ENCODE measurements around the gene FBXO39. TPM values are rescaled to one million over a fixed set of nuclear protein-coding genes. Genes with fewer than 3 reads are reported as not detected.

Gene FBXO39
- total RNA-seq, 2 experiments from 2014 or later, result not detected

DNA sequence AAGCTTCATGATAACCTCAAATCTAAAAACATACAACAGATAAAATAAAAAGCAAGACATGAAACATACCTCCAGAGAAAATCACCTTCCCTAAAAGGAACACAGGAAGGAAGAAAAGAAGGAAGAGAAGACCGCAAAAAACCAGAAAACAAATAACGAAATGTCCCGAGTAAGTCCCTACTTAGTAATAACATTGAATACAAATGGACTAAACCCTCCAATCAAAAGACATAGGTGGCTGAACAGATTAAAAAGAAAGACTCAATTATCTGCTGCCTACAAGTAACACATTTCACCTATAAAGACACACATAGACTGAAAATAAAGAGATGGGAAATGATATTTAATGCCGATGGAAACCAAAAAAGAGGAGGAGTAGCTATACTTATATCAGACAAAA lies 6.2 kb downstream of the FBXO39 start:
- Histone ChIP-seq H3K9me3 (ENCODE audit: low read length) (no peaks in the 10 kb centered on the region), H3K27ac (ENCODE audit: low read depth, low read length, poor library complexity, severe bottlenecking) (no peak overlapping the region), H3K36me3 (ENCODE audit: insufficient read depth, low read length) (no peaks in the 10 kb centered on the region), H3K4me1 (ENCODE audit: insufficient read depth, low read length, poor library complexity, severe bottlenecking) (no peaks in the 10 kb centered on the region), H2AFZ (ENCODE audit: low read length) (no peak overlapping the region), H3K4me3 (ENCODE audit: low read depth, low read length, poor library complexity, severe bottlenecking) (no peak overlapping the region), H3K4me2 (ENCODE audit: low read length) (no peak overlapping the region), H4K20me1 (ENCODE audit: insufficient read depth, low read length) (no peaks in the 10 kb centered on the region), H3K9me2 (ENCODE audit: insufficient read depth, low read length) (no peaks in the 10 kb centered on the region), H3K79me2 (ENCODE audit: insufficient read depth, low read depth, low read length) (no peaks in the 10 kb centered on the region)
- BruUV-seq (replicated peaks), result no TSS peak
- TF ChIP-seq EZH2phosphoT487 (IDR thresholded peaks at IDR 0.05; ENCODE audit: borderline replicate concordance, low read depth, low read length), result no peak
- TF ChIP-seq, protein P1, sequence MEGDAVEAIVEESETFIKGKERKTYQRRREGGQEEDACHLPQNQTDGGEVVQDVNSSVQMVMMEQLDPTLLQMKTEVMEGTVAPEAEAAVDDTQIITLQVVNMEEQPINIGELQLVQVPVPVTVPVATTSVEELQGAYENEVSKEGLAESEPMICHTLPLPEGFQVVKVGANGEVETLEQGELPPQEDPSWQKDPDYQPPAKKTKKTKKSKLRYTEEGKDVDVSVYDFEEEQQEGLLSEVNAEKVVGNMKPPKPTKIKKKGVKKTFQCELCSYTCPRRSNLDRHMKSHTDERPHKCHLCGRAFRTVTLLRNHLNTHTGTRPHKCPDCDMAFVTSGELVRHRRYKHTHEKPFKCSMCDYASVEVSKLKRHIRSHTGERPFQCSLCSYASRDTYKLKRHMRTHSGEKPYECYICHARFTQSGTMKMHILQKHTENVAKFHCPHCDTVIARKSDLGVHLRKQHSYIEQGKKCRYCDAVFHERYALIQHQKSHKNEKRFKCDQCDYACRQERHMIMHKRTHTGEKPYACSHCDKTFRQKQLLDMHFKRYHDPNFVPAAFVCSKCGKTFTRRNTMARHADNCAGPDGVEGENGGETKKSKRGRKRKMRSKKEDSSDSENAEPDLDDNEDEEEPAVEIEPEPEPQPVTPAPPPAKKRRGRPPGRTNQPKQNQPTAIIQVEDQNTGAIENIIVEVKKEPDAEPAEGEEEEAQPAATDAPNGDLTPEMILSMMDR (conservative IDR thresholded peaks at IDR 0.05; ENCODE audit: low read length), result no peak
- ChIA-PET POLR2A (no interaction called here), CTCF (ENCODE audit: unreplicated experiment) (no interaction called here)
- intact Hi-C loops (cut with micrococcal nuclease; ENCODE audit: unreplicated experiment), result no loop called here
- no peak for DNase-seq (ENCODE audit: low spot score)

DNA sequence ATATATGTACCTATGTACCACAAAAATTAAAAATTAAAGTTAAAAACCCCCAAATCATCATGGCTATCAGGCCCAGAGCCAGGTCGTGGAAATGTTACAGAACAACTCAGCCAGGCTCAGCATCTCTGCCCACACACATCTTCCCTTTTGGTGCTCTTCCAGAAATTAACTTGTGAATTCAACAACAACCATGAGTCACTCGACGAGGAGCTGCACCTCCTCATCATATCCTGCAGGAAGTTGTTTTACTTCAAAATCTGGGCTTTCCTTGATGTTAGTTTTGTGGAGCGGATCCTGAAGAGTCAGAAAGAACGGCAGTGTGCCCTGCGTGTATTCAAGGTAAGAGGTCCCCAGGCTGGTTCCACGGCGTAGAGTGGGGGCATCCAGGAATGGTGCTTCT lies 10.6 kb downstream of the FBXO39 start:
- no peak for DNase-seq (ENCODE audit: low spot score)
- ChIA-PET CTCF (ENCODE audit: unreplicated experiment) (no interaction called here), POLR2A (no interaction called here)
- Histone ChIP-seq H3K9me2 (ENCODE audit: insufficient read depth, low read length) (no peaks in the 10 kb centered on the region), H3K36me3 (ENCODE audit: insufficient read depth, low read length) (no peaks in the 10 kb centered on the region), H3K27ac (ENCODE audit: low read depth, low read length, poor library complexity, severe bottlenecking) (no peak overlapping the region), H2AFZ (ENCODE audit: low read length) (no peak overlapping the region), H3K4me2 (ENCODE audit: low read length) (no peak overlapping the region), H3K79me2 (ENCODE audit: insufficient read depth, low read depth, low read length) (no peaks in the 10 kb centered on the region), H3K4me1 (ENCODE audit: insufficient read depth, low read length, poor library complexity, severe bottlenecking) (no peaks in the 10 kb centered on the region), H4K20me1 (ENCODE audit: insufficient read depth, low read length) (no peaks in the 10 kb centered on the region), H3K9me3 (ENCODE audit: low read length) (no peaks in the 10 kb centered on the region), H3K4me3 (ENCODE audit: low read depth, low read length, poor library complexity, severe bottlenecking) (no peak overlapping the region)
- intact Hi-C loops (cut with micrococcal nuclease; ENCODE audit: unreplicated experiment), result no loop called here
- no peak for TF ChIP-seq EZH2phosphoT487 (IDR thresholded peaks at IDR 0.05; ENCODE audit: borderline replicate concordance, low read depth, low read length)
- TF ChIP-seq, protein P1 (conservative IDR thresholded peaks at IDR 0.05; ENCODE audit: low read length), result no peak
- no TSS peak for BruUV-seq (replicated peaks)

DNA sequence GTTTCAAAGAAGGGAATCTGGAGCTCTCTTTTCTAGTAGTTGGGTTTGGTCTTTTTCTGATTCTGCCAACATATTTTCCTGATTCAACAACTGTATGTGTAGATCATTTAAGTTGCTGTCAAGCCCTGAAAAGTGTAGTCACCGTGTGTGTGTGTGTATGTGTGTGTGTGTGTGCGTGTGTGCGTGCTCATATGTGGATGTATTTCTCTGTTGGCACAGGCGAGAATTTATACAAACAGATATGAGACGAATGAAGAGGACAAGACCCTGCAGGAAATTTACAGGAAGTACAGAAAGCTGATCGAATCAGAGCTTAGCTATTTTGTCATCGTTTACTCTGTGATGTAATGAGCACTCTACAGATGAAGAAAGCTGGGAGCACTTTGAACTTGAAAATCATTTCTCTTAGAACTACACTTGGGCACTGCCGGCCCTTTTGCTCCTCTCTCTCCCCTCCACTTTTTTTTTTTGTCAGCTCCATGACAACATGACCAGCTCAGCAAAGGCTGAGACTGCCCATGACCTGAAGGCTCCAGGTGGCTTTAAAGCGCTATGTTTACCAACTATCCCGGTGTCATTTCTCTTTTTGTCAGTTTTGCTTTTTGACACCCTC lies 11.2 kb downstream of the FBXO39 start:
- no peaks in the 10 kb centered on the region for H3K36me3 ChIP-seq (ENCODE audit: insufficient read depth, low read length)
- intact Hi-C loops (cut with micrococcal nuclease; ENCODE audit: unreplicated experiment), result no loop called here
- no peaks in the 10 kb centered on the region for H3K9me2 ChIP-seq (ENCODE audit: insufficient read depth, low read length)
- H3K79me2 ChIP-seq (ENCODE audit: insufficient read depth, low read depth, low read length), result no peaks in the 10 kb centered on the region
- H3K4me3 ChIP-seq (ENCODE audit: low read depth, low read length, poor library complexity, severe bottlenecking), result no peak overlapping the region
- no peak for DNase-seq (ENCODE audit: low spot score)
- ChIA-PET POLR2A (no interaction called here), CTCF (ENCODE audit: unreplicated experiment) (no interaction called here)
- H3K27ac ChIP-seq (ENCODE audit: low read depth, low read length, poor library complexity, severe bottlenecking), result no peak overlapping the region
- no peak overlapping the region for H3K4me2 ChIP-seq (ENCODE audit: low read length)
- H2AFZ ChIP-seq (ENCODE audit: low read length), result no peak overlapping the region
- no peaks in the 10 kb centered on the region for H3K9me3 ChIP-seq (ENCODE audit: low read length)
- no peaks in the 10 kb centered on the region for H3K4me1 ChIP-seq (ENCODE audit: insufficient read depth, low read length, poor library complexity, severe bottlenecking)
- no peaks in the 10 kb centered on the region for H4K20me1 ChIP-seq (ENCODE audit: insufficient read depth, low read length)
- no peak for TF ChIP-seq EZH2phosphoT487 (IDR thresholded peaks at IDR 0.05; ENCODE audit: borderline replicate concordance, low read depth, low read length)
- TF ChIP-seq, protein P1 (conservative IDR thresholded peaks at IDR 0.05; ENCODE audit: low read length), result no peak
- no TSS peak for BruUV-seq (replicated peaks)
